NCI-H460 (cell line): ENCODE measurements around the gene UCMA. TPM values are rescaled to one million over a fixed set of nuclear protein-coding genes. Genes with fewer than 3 reads are reported as not detected.

Experiments
- DNase-seq: peaks from one replicate; pipeline ENCODE4 v3.0.0-alpha.2; 2016; ENCODE audit warnings: low read depth; ENCODE audit errors: extremely low read depth
- small RNA-seq, 2 experiments: library from RNA; depleted of rRNA; stranded (forward); fragments of <200 nt; gene quantifications; one replicate each; pipeline ENCODE3, GENCODE V24; 2014
- total RNA-seq: library from RNA; depleted of rRNA; stranded (reverse); fragments of >200 nt; shearing (Covaris generic); gene quantifications from 2 replicates; pipeline ENCODE4 v1.2.3, GENCODE V29; 2014; rRNA removed

UCMA gene
- total RNA-seq, 1 experiment from 2014 or later, result not detected

DNA sequence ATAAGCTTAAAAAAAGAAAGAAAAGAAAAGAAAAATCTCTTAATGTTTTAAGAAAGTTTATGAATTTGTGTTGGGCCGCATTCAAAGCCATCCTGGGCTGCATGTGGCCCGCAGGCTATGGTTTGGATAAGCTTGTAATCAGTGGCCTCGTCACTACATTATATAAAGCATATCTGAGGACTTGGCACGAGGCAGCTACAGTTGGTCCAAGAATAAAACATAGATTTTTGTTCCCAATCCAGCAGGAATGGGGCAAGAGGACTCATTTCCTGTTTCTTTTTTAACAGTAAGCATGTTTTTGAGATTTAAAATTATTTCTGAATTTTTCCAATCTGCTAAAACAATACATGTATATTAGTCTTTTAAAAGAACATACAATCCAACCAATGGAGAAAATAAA, 44.2 kb downstream of the UCMA start:
- DNase-seq, result no peak

DNA sequence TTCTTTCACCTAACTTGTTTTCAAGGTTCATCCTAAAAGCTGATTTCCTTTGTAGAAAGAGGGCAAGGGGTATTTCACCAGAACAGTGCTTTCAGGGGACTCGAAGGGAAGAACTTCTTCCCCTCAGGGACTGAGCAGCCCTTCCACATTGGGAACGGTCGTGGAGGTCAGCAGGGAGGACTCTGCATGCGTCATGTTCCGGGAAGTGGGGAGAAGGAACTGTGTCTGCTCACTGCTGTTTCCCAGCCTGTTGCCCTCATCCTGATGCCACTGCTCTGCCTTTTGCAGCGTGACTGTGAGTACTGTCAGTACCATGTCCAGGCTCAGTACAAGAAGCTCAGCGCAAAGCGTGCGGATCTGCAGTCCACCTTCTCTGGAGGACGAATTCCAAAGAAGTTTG, 45.6 kb downstream of the UCMA start:
- DNase-seq, result no peak

DNA sequence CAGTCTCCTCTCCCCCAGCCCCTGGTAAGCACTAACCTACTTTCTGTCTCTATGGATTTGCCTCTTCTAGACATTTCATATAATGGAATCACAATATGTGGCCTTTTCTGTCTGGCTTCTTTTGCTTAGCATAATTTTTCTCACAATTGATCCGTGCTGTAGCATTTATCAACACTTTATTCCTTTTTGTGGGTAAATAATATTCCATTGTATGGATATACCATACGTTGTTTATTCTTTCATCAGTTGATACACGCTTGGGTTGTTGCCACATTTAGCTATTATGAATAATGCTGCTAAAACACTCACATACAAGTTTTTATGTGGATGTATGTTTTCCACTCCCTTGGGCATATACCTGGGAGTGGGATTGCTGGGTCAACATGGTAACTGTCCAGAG, 47.0 kb downstream of the UCMA start:
- DNase-seq, result no peak

DNA sequence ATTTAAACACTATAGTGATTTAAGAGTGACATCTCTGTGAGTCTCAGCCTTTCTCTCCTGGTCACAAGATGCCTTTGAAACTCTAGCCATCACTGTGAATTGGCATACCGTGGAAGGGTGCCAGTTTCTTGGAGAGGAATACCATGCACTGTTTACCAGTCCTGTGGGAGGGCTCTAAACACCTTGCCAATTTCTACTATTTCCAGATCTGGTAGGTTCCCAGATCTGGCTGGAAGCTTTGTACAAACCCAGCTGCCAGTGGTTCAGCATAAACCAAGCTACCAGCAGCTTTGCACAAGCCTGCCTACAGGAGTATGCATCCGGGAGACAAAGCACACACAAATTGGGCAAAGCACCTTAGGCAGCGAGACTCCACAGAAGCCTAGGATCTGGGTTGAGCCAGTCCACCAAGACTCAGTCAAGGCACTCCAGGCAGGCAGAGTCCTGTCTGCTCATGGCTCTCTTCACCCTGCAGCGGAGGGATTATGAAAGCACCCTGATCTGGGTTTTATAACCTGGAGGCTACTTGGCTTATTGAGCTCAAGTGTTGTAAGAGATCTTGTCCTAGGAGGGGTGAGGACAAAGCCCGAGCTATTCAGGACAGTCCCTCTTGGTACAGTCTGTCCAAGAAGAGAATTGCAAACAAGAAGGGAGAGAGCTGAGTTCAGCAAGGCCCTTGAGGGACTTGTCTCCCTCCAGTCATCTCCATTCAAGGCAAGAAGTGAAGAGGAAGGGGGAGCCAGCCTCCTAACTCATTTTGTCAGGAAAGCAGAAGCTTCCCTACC, 49.3 kb downstream of the UCMA start:
- DNase-seq, result no peak

DNA sequence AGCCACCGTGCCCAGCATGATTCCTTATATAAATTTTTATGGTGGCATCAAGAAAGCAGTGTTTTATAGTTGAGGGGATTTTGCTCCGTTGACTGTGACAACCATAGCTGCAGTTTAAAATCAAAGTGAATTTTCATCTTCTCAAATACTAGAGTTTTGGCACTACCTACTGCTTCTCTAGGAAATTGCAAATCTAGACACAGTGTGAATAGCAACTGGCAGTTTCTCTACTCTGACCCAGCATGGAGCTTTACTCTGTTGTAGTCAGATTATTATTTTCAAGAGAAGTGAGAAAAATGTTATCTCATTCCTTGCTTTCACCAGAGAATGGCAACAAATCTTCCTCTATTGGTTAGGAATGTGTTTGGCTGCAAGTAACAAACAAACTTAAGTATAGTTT, 49.9 kb downstream of the UCMA start:
- no peak for DNase-seq

DNA sequence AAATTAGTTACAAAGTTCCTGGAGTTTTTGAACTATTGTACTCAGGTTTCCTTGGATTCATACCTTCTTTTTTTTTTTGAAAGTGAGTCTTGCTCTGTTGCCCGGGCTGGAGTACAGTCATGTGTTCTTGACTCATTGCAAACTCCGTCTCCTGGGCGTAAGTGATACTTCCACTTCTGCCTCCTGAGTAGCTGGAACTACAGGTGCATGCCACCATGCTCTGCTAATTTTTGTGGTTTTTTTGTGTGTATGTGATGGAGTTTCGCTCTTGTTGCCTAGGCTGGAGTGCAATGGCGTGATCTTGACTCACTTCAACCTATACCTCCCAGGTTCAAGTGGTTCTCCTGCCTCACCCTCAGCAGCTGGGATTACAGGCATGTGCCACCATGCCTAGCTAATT, 50.5 kb downstream of the UCMA start:
- no peak for DNase-seq

DNA sequence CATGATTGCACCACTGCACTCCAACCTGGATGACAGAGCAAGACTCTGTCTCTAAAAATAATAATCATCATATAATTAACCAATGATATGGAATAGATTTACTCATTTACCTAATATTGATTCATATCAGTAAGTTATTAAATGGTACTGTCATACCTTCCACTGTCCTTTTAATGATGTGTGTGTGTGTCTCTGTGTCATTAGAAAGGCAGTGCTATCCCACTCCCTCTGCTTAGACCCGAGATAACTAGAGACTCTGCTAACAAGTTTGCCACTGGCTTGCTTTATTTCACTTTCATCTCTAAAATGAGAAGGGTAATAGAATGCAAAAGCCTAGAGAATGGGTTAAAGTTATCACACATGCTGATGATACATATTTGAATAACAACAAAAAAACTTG, 51.8 kb downstream of the UCMA start:
- DNase-seq, result no peak

DNA sequence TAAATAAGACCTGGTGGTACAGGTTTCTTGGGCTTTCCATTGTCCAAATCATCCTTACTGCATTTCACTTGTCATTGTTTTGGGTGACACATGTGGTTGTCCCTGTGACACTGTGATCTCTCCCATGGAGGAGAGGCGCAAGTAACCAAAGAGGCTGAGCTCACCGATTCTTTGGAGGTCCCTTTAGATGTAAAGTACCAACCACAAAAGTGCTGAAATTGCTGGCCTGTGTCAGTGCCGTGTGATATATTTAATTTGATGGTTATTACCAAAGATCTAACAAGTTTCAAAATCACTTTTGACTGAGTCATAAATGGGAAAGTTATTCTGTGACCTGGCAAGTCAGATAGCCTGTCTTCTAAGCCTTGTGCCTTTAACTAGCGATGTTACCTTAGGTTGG, 53.4 kb downstream of the UCMA start:
- no peak for DNase-seq

DNA sequence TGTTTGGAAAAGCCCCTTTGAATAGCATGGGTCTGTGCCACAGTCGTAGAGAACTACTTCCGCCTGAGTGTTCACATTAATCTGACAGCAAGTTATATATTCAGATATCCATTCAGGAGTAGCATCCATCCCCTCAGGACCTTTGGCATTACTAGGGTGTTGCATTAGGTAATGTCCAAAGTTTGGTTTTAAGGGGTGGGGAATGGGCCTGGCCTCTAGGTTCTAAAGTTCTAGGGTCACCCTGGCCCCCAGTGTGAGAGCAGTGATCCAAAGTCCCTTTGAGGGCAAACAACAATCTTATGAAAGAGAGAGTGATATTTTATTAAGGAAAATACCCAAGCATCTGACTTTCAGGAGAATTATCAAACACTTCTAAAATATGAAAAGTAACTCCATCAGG, 60.6 kb downstream of the UCMA start:
- no peak for DNase-seq

Small RNA genes lying within 50 kb of the gene (small RNA-seq; reads per million reads assigned to genes)
- gene RNU6-6P, result 0 to 0.06 reads per million in 2 experiments

Other genes with a start within 250 kb of the UCMA start
- gene CCDC3, start 232.7 kb downstream of the UCMA start, total RNA-seq, result 0.02 TPM in 1 of 2 replicates, not detected in the other
- gene OPTN, start 134.2 kb downstream of the UCMA start, total RNA-seq, result 13.2 and 13.3 TPM in 2 replicates
- 9.8 and 10.1 TPM in 2 replicates for gene MCM10, start 72.8 kb downstream of the UCMA start, total RNA-seq
- 14.1 and 18.5 TPM in 2 replicates for gene PHYH, start 65.7 kb upstream of the UCMA start, total RNA-seq
- gene SEPHS1, start 113.9 kb upstream of the UCMA start, total RNA-seq, result 46.0 and 62.0 TPM in 2 replicates